B cell (primary cell): Measurements from ENCODE around the gene ATP8B1. TPM values are rescaled to one million over a fixed set of nuclear protein-coding genes. Genes with fewer than 3 reads are reported as not detected.

ENCODE experiments used
- ATAC-seq: fragments of 200-7000 bp; cut with Tn5 transposase; one replicate; pipeline ENCODE4 v1.10.0; 2021; ENCODE audit warnings: low read depth, mild to moderate bottlenecking, moderate number of reproducible peaks, moderate library complexity
- CTCF ChIA-PET: fragments of 350-600 bp; sonication (Branson Sonifier 250); formaldehyde crosslinking; loops from one replicate; lab custom pipeline; 2021; ENCODE audit warnings: antibody characterized with exemption, inconsistent platforms; lab: Charles Lee
- POLR2A ChIA-PET: fragments of 350-600 bp; sonication (Branson Sonifier 250); formaldehyde crosslinking; loops from one replicate; lab custom pipeline; 2021; ENCODE audit warnings: antibody characterized with exemption; lab: Charles Lee
- DNase-seq: peaks from one replicate; pipeline ENCODE4 v3.0.0; 2013
- H2AFZ ChIP-seq: 2 replicates; pipeline ENCODE4 v1.6.1; 2012; ENCODE audit warnings: mild to moderate bottlenecking, low read depth, low read length; ENCODE audit not compliant: insufficient read depth, poor library complexity, severe bottlenecking
- H3K27ac ChIP-seq, 2 donors: 1 replicate in 1 of 2; 2 replicates in 1 of 2; pipeline ENCODE4 v1.5.1; 2012 to 2013; ENCODE audit warnings: low read length in 2 of 2, mild to moderate bottlenecking in 2 of 2, moderate library complexity in 1 of 2
- H3K27me3 ChIP-seq, 4 experiments: fragments of 200-600 bp in 1 of 4; sonication (generic) in 1 of 4; replicated peaks in 1 of 4; 1 replicate in 2 of 4; 2 replicates in 2 of 4; pipeline versions ENCODE4 v1.6.1 to v1.7.0; 2013 to 2016; ENCODE audit warnings: low read length in 3 of 4, mild to moderate bottlenecking in 2 of 4, mixed read lengths in 1 of 4, moderate library complexity in 1 of 4; ENCODE audit not compliant: insufficient read depth in 4 of 4, control insufficient read depth in 3 of 4; ENCODE audit errors: control extremely low read depth in 1 of 4
- H3K36me3 ChIP-seq, 2 experiments: replicated peaks in 1 of 2; 1 replicate in 1 of 2; 2 replicates in 1 of 2; pipeline versions ENCODE4 v1.6.1 to v1.7.1; 2013; ENCODE audit warnings: low read length in 1 of 2; ENCODE audit not compliant: insufficient read depth in 2 of 2, control insufficient read depth in 1 of 2; ENCODE audit errors: control extremely low read depth in 1 of 2, extremely low read depth in 1 of 2
- H3K4me1 ChIP-seq, 2 donors: fragments of 200-600 bp in 1 of 2; sonication (generic) in 1 of 2; 1 replicate in 1 of 2; 2 replicates in 1 of 2; pipeline versions ENCODE4 v1.5.1 to v1.6.1; 2013 to 2017; ENCODE audit warnings: low read length in 2 of 2; ENCODE audit not compliant: control insufficient read depth in 2 of 2, insufficient read depth in 2 of 2
- H3K4me2 ChIP-seq: replicated peaks from 2 replicates; pipeline ENCODE3; 2012; ENCODE audit warnings: mild to moderate bottlenecking, low read depth, low read length; ENCODE audit not compliant: poor library complexity, severe bottlenecking
- H3K4me3 ChIP-seq, 5 experiments: fragments of 200-600 bp in 1 of 5; sonication (generic) in 1 of 5; 1 replicate in 3 of 5; 2 replicates in 2 of 5; pipeline versions ENCODE4 v1.5.1 to v1.7.0; 2011 to 2016; ENCODE audit warnings: low read length in 4 of 5, mild to moderate bottlenecking in 4 of 5, low read depth in 2 of 5, control low read depth in 1 of 5, moderate library complexity in 1 of 5; ENCODE audit not compliant: insufficient read depth in 1 of 5; ENCODE audit errors: control extremely low read depth in 1 of 5, extremely low read depth in 1 of 5
- H3K79me2 ChIP-seq: fragments of 200-600 bp; sonication (generic); one replicate; pipeline ENCODE4 v1.6.0; 2016; ENCODE audit warnings: low read length; ENCODE audit not compliant: control insufficient read depth, insufficient read depth
- H3K9ac ChIP-seq: fragments of 200-600 bp; sonication (generic); 2 replicates; pipeline ENCODE4 v1.6.1; 2017; ENCODE audit warnings: mild to moderate bottlenecking, low read length, moderate library complexity
- H3K9me3 ChIP-seq, 3 donors: one replicate each; pipeline versions ENCODE4 v1.6.1 to v1.7.1; 2013; ENCODE audit warnings: low read length in 2 of 3; ENCODE audit not compliant: control insufficient read depth in 2 of 3, insufficient read depth in 1 of 3; ENCODE audit errors: control extremely low read depth in 1 of 3
- H4K20me1 ChIP-seq: 2 replicates; pipeline ENCODE4 v1.6.0; 2012; ENCODE audit warnings: mild to moderate bottlenecking, low read length; ENCODE audit not compliant: insufficient read depth, control insufficient read depth, poor library complexity, severe bottlenecking
- H3K27ac Mint-ChIP-seq: one replicate; pipeline ENCODE4 v1.8.0; 2021; ENCODE audit warnings: mixed read lengths
- H3K27me3 Mint-ChIP-seq: one replicate; pipeline ENCODE4 v1.8.0; 2021; ENCODE audit warnings: mixed read lengths
- H3K4me1 Mint-ChIP-seq: one replicate; pipeline ENCODE4 v1.8.0; 2021; ENCODE audit warnings: mixed read lengths
- H3K4me3 Mint-ChIP-seq: one replicate; pipeline ENCODE4 v1.8.0; 2021; ENCODE audit warnings: mixed read lengths
- H3K9me3 Mint-ChIP-seq: one replicate; pipeline ENCODE4 v1.8.0; 2022; ENCODE audit warnings: mixed read lengths; ENCODE audit not compliant: insufficient read depth
- EZH2 ChIP-seq: IDR thresholded peaks from 2 replicates; pipeline ENCODE4 v1.6.1; 2012; ENCODE audit warnings: borderline replicate concordance, low read depth, mild to moderate bottlenecking, moderate library complexity, low read length; ENCODE audit not compliant: insufficient read depth, poor library complexity, severe bottlenecking
- WGBS: methylation state at CpG from one replicate; pipeline ENCODE4 v1.1.5; 2013; ENCODE audit warnings: missing lambda C conversion rate; ENCODE audit not compliant: insufficient coverage; 5-methylcytosine and 5-hydroxymethylcytosine counted together
- intact Hi-C: fragments of 100-400 bp; cut with micrococcal nuclease; formaldehyde crosslinking; loops from one replicate; pipeline ENCODE4 v1.10.0; 2022
- polyA plus RNA-seq: library from polyadenylated mRNA; depleted of rRNA; stranded (reverse); fragments of >200 nt; gene quantifications from 2 replicates; pipeline ENCODE4 v1.2.3, GENCODE V29; 2012
- total RNA-seq, 2 donors: library from RNA; stranded (reverse); fragments of 120-200 nt in 1 of 2; gene quantifications; 1 replicate in 1 of 2; 2 replicates in 1 of 2; pipeline versions ENCODE4 v1.2.3 to v1.2.4, GENCODE V29; 2013 to 2022
- TF ChIP-seq, protein P1 (sequence below): fragments of 200-600 bp; IDR thresholded peaks from one replicate; pipeline ENCODE4 v1.8.0; 2022; ENCODE audit warnings: antibody characterized with exemption, mild to moderate bottlenecking

The ATP8B1 gene
- total and polyA plus RNA-seq, 2 donors (not counting 1 experiment from before 2014, with no cell fraction given) = 0.27 TPM; not detected in 1

- H3K79me2 ChIP-seq = peaks cover 99% of the 10 kb centered on the region
- H3K36me3 ChIP-seq = peaks cover 0 to 14% of the 10 kb centered on the region in 2 experiments
- CTCF ChIA-PET = interaction anchor here (0.5 to 1.6 kb wide), 2 partner anchors 10 to 21 kb away, joined by 3 to 6 read pairs; no protein-coding TSS in a partner anchor
- 80% methylated on average over 1 of the region's 2 CpGs for WGBS
- Mint-ChIP-seq H3K4me1 (peaks cover 30% of the 10 kb centered on the region), H3K4me3 (no peak overlapping the region), H3K27ac (no peak overlapping the region), H3K27me3 (no peaks in the 10 kb centered on the region), H3K9me3 (peaks cover 7% of the 10 kb centered on the region)
- H3K9me3 ChIP-seq = peaks cover 0 to 26% (median 16%) of the 10 kb centered on the region in 3 donors
- ATAC-seq (no peak), DNase-seq (no peak)
- H3K9ac ChIP-seq = no peak overlapping the region
- no peak overlapping the region for H2AFZ ChIP-seq
- H4K20me1 ChIP-seq = peaks cover 94% of the 10 kb centered on the region
- no peak overlapping the region for H3K4me2 ChIP-seq
- H3K27ac ChIP-seq = no peak overlapping the region
- POLR2A ChIA-PET = no interaction called here
- intact Hi-C loops = loop anchor here (10.0 kb wide), 1 partner anchor 49 kb away; no protein-coding TSS in a partner anchor
- no peaks in the 10 kb centered on the region for H3K27me3 ChIP-seq
- TF ChIP-seq, protein P1, sequence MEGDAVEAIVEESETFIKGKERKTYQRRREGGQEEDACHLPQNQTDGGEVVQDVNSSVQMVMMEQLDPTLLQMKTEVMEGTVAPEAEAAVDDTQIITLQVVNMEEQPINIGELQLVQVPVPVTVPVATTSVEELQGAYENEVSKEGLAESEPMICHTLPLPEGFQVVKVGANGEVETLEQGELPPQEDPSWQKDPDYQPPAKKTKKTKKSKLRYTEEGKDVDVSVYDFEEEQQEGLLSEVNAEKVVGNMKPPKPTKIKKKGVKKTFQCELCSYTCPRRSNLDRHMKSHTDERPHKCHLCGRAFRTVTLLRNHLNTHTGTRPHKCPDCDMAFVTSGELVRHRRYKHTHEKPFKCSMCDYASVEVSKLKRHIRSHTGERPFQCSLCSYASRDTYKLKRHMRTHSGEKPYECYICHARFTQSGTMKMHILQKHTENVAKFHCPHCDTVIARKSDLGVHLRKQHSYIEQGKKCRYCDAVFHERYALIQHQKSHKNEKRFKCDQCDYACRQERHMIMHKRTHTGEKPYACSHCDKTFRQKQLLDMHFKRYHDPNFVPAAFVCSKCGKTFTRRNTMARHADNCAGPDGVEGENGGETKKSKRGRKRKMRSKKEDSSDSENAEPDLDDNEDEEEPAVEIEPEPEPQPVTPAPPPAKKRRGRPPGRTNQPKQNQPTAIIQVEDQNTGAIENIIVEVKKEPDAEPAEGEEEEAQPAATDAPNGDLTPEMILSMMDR = no peak
- no peak for TF ChIP-seq EZH2
- H3K4me1 ChIP-seq = peaks cover 0 to 2% of the 10 kb centered on the region in 2 donors
- no peak overlapping the region for H3K4me3 ChIP-seq
Observed at GRCh38 chr18:57655740-57656139, 147.4 kb downstream of the ATP8B1 start.

- H3K4me3 Mint-ChIP-seq = no peak overlapping the region
- ChIA-PET CTCF (no interaction called here), POLR2A (no interaction called here)
- peaks cover 9 to 11% of the 10 kb centered on the region in 2 donors for H3K4me1 ChIP-seq
- H3K27me3 Mint-ChIP-seq = no peaks in the 10 kb centered on the region
- H3K36me3 ChIP-seq = peaks cover 0 to 10% of the 10 kb centered on the region in 2 experiments
- no peak for ATAC-seq
- intact Hi-C loops = loop anchor here (10.0 kb wide), 1 partner anchor 53 kb away; no protein-coding TSS in a partner anchor
- no peak overlapping the region for H3K9ac ChIP-seq
- H3K9me3 Mint-ChIP-seq = peaks cover 7% of the 10 kb centered on the region
- H3K4me2 ChIP-seq = no peak overlapping the region
- peaks cover 0 to 34% (median 16%) of the 10 kb centered on the region in 3 donors for H3K9me3 ChIP-seq
- DNase-seq = no peak
- no peak overlapping the region for H2AFZ ChIP-seq
- no peak overlapping the region for H3K27ac ChIP-seq
- peaks cover 99% of the 10 kb centered on the region for H3K79me2 ChIP-seq
- TF ChIP-seq EZH2 = no peak
- TF ChIP-seq, protein P1 = no peak
- H3K27me3 ChIP-seq = no peaks in the 10 kb centered on the region
- H4K20me1 ChIP-seq = peaks cover 95% of the 10 kb centered on the region
- peaks cover 32% of the 10 kb centered on the region for H3K4me1 Mint-ChIP-seq
- no peak overlapping the region for H3K27ac Mint-ChIP-seq
- no peak overlapping the region for H3K4me3 ChIP-seq
Observed at GRCh38 chr18:57651914-57652313, 151.2 kb downstream of the ATP8B1 start.
